Renal pelvis (tissue), 4 donors: ENCODE measurements around the gene RNF114. TPM values are rescaled to one million over a fixed set of nuclear protein-coding genes. Genes with fewer than 3 reads are reported as not detected.
"Not testable (repeated sequence)": the region's sequence is repeated elsewhere in the genome, so short reads cannot be mapped to it uniquely, and the experiment has no call there.

Experiments used
- DNase-seq: peaks from one replicate; pipeline ENCODE4 v3.0.0-alpha.2; 2013
- polyA plus RNA-seq, 3 donors: library from polyadenylated mRNA; unstranded; fragments of 120-200 nt; gene quantifications; one replicate each; pipeline ENCODE4 v1.2.1, GENCODE V29; 2013; ENCODE audit not compliant: insufficient read length in 3 of 3

The RNF114 gene
- polyA plus RNA-seq, 3 donors, result 64.7 to 82.7 (median 80.5) TPM

DNA sequence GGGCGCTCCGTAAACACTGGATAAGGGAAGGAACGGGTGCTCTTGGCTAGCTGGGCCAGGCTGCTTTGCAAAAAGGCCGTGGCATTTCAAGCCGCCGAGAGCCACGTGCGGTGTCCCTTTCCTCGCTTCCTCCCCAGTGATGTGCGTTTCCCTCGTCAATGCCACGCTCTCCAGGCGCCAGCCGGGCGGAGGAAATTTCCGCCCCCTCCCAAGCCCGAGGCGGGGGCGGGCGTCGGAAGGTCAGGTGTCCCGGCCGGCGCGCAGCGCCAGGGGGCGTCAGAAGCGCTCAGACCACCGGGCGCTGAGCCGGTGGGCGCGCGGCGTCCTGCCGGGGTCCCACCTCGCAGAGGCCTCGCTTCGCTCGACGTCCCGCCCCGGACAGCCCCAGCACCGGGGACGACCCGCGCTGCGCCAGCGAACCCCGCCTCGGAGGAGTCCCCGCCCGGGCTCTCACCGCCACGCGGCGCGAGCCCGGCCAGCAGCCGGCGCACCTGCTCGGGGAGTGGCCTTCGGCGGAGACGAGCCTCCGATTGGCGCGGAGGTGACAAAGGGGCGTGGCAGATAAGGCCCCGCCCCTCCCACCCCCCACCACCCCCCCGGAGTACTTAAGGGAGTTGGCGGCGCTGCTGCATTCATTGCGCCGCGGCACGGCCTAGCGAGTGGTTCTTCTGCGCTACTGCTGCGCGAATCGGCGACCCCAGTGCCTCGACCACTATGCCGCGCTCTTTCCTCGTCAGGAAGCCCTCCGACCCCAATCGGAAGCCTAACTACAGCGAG, 46.3 kb downstream of the RNF114 start, which contains the start of gene SNAI1:
Gene SNAI1, plus strand, starts transcription at position 635 of the 777 bp plus-strand sequence. Its CDS starts 80 bp downstream, at position 715.
- peak; percentile 84 for DNase-seq

DNA sequence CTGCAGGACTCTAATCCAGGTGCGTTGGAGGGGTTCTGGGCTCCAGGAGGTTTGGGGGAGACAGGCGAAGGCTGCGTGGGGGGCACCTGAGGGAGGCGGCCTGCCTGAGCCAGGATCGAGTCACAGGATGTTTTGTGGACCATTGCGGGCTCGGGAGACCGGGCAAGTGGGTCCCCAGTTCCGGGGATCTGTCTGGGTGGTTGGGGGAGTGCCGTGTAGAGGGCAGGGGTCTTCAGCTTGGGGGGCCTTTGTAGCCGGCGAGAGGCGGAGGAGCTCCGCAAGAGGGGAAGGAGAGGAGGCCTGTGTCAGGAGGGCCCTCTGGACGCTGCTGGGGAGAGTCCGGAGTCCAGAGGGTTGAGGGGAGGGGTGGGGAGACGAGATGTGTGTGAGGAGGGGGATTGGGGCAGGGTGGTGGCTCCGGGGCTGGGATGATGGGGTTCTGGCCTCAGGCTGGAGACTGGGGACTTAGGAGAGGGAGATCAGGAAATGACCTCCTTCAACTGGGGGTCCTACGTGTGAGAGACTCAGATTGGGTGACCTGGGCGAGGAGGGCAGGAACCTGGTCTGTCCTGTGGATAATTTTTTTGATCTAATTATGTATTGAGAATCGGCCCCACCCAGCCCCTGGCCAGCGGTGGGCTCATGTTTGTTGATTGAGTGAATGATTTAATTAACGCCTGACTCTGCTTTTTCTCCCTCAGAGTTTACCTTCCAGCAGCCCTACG, 47.1 kb downstream of the RNF114 start:
- DNase-seq, result no peak

DNA sequence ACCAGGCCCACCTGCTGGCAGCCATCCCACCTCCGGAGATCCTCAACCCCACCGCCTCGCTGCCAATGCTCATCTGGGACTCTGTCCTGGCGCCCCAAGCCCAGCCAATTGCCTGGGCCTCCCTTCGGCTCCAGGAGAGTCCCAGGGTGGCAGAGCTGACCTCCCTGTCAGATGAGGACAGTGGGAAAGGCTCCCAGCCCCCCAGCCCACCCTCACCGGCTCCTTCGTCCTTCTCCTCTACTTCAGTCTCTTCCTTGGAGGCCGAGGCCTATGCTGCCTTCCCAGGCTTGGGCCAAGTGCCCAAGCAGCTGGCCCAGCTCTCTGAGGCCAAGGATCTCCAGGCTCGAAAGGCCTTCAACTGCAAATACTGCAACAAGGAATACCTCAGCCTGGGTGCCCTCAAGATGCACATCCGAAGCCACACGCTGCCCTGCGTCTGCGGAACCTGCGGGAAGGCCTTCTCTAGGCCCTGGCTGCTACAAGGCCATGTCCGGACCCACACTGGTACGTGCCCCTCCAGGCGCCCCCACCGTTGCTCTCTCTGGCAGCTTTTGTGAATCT, 47.7 kb downstream of the RNF114 start:
- no peak for DNase-seq

DNA sequence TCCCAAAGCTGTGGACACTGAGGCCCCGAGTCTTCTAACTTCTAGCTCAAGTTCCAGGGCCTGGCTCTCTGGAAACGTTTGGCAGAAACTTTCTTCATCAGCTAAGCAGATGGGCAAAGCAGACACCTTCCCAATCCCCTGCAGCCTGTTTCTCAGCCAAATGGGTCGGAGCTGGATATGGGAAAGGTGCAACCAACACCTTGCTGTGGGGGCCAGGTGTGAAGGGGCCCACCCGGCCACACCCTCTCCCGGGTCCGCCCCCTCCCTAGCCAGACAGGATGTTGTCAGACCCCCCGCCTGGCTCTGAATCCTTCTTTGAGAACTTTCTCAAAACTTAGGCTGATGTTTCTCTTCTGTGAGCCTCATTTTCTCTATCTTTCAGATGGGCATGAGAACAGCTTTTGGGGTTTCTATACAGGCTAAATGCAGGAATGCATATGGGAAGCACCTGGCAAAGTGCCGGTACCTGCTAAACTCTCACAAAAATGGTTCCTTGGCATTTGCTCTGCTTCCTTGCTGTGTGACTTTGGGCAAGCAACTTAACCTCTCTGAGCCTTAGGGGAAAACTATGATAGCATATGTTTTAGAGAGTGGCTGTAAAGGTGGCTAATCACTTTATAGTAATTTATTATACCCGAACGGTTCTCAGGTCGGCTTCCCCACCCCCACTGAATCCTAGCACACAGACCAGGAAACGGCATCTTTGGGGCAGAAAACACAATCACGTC, 48.4 kb downstream of the RNF114 start:
- DNase-seq, result no peak

DNA sequence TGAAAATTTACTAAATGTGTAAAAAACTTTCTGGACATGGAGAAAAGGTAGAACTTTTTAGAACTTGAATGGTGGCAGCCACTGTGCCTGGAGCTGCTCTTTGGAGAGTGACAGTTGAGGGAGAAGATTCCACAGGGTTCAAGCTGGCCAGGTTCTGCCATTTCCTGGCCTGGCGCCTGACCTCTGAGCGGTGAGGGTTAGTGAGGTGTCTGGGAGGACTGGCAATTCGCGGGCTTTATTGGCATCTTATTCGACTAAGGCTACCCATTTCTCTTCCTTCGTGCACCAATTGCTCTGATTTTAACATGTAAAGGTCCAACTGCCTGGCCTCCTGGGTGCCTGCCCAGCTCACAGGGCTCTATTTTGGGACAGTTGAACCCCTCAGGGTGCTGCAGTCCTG, 49.0 kb downstream of the RNF114 start:
- DNase-seq, result no peak

DNA sequence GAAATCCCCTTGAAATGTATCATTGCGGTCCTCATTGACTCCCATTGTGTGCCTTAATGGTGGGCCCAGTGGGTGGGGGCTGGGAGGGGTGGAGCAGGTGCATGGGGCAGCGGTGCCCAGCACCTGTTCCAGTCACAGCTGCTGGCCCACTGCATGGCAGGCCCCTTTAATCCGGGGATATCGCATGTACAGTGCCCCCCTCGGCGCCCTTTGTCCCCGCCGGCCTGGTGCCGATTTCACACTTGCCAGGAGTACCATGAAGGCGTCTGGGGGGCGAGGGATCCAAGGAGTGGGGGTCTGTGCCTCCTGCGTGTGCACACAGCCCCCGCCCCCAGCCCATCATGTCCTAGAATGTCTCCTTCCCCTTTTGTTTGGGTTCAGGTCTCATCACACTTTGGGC, 49.4 kb downstream of the RNF114 start:
- DNase-seq, result no peak

DNA sequence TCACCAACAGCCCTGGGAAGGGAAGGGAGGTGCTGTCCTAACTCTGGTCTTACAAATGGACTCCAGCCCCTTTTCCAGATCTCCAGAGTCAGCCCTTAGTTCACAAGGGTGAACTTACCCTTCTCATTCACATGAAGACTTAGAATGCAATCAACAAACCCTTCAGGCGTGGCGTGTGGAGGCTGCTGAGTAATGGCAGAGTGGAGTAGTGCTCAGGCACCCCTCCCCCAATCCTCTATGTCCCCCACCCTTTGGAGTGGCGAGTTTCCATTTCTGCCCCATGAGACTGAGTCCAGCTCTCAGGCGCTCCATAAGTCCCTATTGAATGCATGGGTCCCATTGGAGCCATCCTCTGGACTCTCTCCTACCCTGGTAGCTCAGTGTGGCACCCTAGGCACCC, 49.9 kb downstream of the RNF114 start:
- no peak for DNase-seq

DNA sequence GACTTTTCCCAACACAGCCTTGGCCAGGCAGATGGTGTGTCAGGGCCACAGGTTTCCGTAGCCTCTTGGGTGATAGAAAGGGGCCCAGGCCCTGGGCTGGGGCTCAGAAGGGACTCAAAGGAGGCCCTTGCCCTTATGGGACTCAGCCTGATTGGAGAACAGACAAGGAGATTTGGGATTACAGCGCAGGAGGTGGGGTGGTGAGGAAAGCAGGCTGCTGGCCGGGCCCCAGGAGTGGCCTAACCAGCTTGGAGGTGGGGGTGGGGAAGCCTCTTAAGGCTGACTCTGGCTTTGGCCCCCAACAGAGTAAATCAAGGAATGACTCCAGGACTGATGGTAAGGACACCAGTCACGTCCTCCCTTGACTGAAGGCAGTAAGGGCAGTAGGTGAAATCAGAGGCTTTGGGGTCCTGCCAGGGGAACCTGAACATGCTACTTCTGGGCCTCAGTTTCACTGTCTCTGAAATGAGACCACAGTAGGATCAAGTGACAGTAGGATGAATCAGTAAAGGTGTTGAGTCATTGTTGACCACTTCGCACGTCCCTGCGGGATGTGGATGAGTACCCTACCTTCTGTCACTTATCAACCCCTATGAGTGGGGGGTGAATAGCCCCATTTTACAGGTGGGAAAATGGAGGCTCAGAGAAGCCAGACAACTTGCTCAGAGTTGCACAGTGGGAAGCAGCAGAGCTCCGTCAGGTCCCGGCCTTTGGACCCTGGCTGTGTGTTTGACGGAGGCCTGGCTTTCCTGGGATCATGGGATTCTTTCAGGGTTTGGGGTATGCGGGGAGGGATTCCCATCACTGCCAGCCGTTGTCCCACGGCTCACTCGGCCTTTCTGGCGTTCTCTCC, 51.0 kb downstream of the RNF114 start:
- no peak for DNase-seq

DNA sequence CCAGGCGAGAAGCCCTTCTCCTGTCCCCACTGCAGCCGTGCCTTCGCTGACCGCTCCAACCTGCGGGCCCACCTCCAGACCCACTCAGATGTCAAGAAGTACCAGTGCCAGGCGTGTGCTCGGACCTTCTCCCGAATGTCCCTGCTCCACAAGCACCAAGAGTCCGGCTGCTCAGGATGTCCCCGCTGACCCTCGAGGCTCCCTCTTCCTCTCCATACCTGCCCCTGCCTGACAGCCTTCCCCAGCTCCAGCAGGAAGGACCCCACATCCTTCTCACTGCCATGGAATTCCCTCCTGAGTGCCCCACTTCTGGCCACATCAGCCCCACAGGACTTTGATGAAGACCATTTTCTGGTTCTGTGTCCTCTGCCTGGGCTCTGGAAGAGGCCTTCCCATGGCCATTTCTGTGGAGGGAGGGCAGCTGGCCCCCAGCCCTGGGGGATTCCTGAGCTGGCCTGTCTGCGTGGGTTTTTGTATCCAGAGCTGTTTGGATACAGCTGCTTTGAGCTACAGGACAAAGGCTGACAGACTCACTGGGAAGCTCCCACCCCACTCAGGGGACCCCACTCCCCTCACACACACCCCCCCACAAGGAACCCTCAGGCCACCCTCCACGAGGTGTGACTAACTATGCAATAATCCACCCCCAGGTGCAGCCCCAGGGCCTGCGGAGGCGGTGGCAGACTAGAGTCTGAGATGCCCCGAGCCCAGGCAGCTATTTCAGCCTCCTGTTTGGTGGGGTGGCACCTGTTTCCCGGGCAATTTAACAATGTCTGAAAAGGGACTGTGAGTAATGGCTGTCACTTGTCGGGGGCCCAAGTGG, 51.9 kb downstream of the RNF114 start:
- no peak for DNase-seq

DNA sequence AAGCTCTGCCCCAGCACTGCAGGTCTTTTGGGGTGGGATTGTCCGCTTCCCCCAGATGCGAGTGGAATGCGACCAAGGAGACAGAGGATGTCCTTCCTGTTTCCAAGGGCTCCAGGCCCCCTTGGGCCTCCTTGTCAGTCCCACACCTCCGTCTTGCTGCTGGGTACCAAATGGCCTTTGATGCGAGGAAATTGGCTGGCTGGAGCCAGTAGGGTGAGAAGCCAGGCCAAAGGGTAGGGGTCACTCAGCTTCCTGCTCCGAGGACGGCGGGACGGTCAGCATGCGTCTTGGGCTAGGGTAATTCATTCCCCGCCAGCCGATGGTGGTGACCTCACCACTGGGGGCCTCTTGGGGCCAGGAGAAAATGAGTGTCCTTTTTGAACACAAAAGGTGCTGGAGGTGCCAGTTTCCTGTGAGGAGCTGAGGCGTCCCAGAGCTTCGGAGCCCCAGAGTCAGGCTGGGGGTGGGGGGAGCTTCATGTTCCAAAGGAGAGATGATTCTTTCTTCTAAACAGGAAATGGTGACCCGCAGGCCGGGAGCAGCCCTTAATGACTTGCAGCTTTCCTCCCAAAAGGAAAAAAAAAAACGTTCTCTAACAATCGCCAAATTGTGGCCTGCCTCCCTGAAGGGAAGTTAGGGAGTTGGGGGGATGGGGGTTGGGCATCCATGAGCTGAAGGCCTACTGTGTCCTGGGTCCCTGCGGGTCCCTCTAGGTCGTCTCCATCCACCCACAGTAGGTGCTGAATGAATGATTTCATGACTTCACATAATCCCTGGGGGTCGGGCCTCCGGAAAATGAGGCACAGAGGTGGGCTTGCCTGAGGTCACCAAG, 53.3 kb downstream of the RNF114 start:
- peak; percentile 72 for DNase-seq

DNA sequence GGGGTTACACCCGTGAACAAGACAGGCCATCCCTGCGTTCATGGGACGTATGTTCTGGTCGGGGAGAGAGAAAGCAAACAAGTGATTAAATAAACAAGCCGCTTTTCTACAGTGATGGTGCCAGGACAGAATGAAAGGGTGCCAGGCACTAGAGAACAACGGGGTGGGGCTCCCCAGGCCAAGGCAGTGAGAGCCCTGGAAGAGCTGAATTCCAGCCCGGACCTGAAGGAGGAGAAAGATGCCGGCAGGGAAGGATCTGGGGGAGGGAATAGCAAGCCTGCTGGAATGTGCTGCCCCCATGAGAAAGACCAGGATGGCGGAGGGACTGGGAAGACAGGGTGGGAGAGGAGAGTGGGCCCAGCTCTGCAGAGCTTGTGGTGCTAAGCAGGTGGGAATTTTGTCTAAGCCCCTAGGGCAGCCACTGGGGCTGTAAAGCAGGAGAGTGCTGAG, 54.1 kb downstream of the RNF114 start:
- DNase-seq, result no peak

DNA sequence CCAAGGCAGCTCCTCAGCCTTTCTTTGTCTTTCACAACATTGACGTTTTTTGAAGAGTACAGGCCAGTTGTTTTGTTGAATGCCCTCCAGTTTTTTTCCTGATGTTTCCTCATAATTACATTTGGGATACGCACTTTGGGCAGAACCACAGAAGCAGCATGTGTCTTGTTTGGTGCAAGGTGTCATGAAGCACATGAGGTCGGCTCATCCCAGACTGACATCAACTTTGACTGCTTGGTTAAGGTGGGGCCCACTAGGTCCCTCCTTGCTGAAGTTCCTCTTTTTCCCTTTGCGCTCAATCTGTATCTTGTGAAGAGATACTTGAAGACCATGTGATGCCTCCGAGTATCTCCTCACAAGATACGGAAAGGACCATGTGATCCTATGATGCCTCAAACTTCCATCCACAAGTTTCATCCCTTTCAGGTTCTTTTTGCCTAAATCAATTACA, 57.1 kb downstream of the RNF114 start:
- no peak for DNase-seq

DNA sequence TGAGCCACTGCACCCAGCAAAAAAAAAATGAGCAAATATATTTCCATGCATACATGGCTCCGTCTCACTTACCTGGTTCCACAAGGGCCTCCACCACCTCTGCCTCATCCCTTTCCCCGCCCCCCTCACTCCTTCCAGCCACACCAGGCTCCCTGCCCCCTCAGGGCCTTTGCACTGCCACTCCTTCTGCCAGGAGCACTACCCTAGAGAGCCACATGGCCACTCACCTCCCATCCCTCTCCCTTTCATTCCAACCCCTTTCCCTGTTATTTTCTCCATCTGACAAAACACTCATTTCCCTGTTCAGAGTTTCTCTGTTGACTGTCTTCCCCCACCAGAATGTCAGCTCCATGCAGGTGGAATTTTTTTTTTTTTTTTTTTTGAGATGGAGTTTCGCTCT, 59.4 kb downstream of the RNF114 start:
- DNase-seq, result no peak

DNA sequence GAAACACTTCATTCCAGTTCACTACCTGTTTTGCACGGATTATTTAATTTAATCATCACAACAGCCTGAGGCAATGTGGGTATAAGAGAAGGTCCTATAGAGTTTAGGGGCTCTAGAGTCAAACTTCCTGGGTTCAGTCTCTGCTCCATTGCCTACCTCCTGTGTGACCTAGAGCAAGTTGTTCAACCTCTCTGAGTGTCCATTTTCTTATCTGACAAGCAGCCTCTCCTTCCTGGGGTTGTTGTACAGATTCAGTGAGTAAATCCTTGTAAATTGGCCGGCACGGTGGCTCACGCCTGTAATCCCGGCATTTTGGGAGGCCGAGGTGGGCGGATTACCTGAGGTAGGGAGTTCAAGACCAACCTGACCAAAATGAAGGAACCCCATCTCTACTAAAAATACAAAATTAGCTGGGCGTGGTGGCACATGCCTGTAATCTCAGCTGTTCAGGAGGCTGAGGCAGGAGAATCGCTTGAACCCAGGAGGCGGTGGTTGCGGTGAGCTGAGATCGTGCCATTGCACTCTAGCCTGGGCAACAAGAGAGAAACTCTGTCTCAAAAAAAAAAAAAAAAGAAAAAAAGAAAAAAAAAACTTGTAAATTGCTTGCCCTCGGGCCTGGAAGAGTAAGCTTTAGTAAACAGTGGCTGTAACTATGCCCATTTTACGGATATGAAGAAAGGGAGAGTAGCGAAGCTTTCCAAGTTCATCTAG, 62.4 kb downstream of the RNF114 start:
- not testable (repeated sequence) for DNase-seq

DNA sequence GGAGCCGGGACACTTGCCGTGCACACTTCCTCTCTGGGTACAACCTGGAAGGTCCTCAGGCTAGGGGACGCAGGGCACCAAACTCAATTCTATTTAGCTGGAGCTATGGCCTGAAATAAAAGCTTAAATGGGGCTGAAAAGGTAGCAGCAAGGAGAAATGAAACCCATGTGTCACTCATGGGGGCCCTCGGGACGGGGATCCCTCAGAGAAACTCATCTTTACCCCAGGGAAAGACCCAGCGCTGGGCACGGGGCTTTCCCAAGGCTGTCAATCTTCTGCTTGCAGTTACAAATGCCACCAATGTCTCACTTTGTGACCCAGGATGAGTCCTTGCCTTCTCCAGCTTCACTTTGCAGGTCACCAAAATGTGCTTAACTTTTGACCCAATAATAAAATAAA, 63.1 kb downstream of the RNF114 start:
- no peak for DNase-seq

DNA sequence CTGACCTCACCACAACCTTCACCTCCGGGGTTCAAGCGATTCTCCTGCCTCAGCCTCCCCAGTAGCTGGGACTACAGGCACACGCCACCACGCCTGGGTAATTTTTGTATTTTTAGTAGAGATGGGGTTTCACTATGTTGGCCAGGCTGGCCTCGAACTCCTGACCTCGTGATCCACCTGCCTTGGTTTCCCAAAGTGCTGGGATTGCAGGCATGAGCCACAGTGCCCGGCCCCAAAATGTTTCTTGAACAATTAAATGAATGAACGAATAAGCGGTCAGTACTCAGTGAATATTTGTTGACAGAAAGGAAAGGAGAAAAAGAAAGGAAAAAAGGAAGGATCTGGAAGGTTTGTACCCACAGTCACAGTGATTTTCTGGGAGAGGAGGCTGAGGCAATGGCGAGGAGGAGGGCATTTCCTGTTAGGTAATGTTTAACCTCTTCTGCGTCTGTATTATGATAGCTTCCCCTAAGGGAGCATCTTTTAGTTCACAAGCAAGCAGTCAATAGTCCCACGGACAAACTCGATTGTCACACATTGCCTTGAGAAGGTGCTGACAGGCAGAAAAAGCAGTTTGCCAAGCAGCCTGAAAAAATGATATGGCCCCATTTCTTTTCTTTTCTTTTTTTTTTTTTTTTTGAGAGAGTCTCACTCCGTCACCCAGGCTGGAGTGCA, 64.5 kb downstream of the RNF114 start:
- not testable (repeated sequence) for DNase-seq

DNA sequence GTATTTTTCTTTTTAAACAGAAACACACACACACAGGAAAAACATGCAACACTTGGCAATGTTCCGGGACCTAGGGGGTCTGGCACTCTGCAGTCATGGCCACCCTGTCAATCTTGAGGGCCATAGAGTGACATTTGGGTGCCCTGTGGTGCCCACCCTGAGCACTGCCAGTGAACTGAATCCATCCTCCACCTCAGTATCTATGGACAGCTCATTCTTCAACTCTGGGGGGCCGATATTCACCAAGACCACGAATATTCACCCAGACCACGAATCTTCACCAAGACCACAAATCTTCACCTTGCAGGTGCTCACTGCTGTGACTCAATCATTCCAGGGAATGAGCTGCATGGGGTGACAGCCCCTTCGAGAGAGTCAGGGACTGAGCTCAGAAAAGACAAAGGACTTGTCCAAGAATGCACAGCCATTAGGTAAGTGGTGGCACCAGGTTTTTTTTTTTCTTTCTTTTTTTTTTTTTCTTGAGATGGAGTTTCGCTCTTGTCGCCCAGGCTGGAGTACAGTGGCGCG, 65.7 kb downstream of the RNF114 start:
- DNase-seq, result no peak

DNA sequence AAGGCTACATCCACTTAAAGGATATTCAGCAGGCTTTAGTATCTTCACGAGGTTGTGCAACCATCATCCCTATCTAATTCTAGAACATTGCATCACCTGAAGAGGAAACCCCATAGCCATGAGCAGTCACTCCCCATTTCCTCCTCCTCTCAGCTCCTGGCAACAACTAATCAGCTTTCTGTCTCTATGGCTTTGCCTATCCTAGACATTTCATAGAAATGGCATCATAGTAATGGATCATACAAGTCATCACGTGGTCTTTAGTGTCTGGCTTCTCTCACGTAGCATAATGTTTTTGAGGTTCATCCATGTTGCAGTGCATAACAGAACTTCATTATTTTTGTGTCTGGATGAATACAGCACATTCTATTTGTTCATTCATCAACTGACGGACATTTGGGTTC, 67.1 kb downstream of the RNF114 start:
- DNase-seq, result no peak
